Measurements from ENCODE around the gene ALOX12B. TPM values are rescaled to one million over a fixed set of nuclear protein-coding genes. Genes with fewer than 3 reads are reported as not detected.
"Not testable (repeated sequence)": the region's sequence is repeated elsewhere in the genome, so short reads cannot be mapped to it uniquely, and the experiment has no call there.

ALOX12B gene
- total and polyA plus RNA-seq, 2 donors = 0.42 to 5.0 TPM

GRCh38 chr17:8080799-8081219 lies 6.7 kb downstream of the ALOX12B start:
- H3K27me3 ChIP-seq (ENCODE audit: control insufficient read depth in 2 of 2, insufficient read depth in 1 of 2, low read length in 1 of 2) = peaks cover 6 to 85% of the 10 kb centered on the region in 2 donors
- H3K9me3 ChIP-seq (ENCODE audit: control insufficient read depth in 2 of 2, insufficient read depth in 1 of 2, low read length in 1 of 2) = peaks cover 0 to 7% of the 10 kb centered on the region in 2 donors
- 95% methylated on average over 17 of the region's 17 CpGs for whole genome bisulfite sequencing
- no peak overlapping the region for H3K27ac ChIP-seq (ENCODE audit: low read depth in 1 of 2, low read length in 1 of 2)
- H3K4me1 ChIP-seq (ENCODE audit: control insufficient read depth in 2 of 2, insufficient read depth in 2 of 2, low read length in 2 of 2) = peaks cover 2 to 14% of the 10 kb centered on the region in 2 donors
- no peaks in the 10 kb centered on the region for H3K36me3 ChIP-seq (ENCODE audit: control insufficient read depth in 2 of 2, insufficient read depth in 2 of 2, low read length in 1 of 2)
- no peak for DNase-seq (ENCODE audit: low read depth in 6 of 9, low spot score in 9 of 9)
- no peak overlapping the region for H3K4me3 ChIP-seq (ENCODE audit: low read length in 2 of 2)

- no peaks in the 10 kb centered on the region for H3K36me3 ChIP-seq (ENCODE audit: control insufficient read depth in 2 of 2, insufficient read depth in 2 of 2, low read length in 1 of 2)
- DNase-seq (ENCODE audit: low read depth in 6 of 9, low spot score in 9 of 9) = no peak
- peaks cover 11 to 87% of the 10 kb centered on the region in 2 donors for H3K27me3 ChIP-seq (ENCODE audit: control insufficient read depth in 2 of 2, insufficient read depth in 1 of 2, low read length in 1 of 2)
- H3K4me1 ChIP-seq (ENCODE audit: control insufficient read depth in 2 of 2, insufficient read depth in 2 of 2, low read length in 2 of 2) = peaks cover 2 to 14% of the 10 kb centered on the region in 2 donors
- H3K9me3 ChIP-seq (ENCODE audit: control insufficient read depth in 2 of 2, insufficient read depth in 1 of 2, low read length in 1 of 2) = peaks cover 0 to 7% of the 10 kb centered on the region in 2 donors
- 42% methylated on average over 25 of the region's 25 CpGs for WGBS
- no peak overlapping the region for H3K27ac ChIP-seq (ENCODE audit: low read depth in 1 of 2, low read length in 1 of 2)
- H3K4me3 ChIP-seq (ENCODE audit: low read length in 2 of 2) = no peak overlapping the region
Measured at GRCh38 chr17:8080208-8080798, 7.2 kb downstream of the ALOX12B start.

- H3K4me1 ChIP-seq (ENCODE audit: control insufficient read depth in 2 of 2, insufficient read depth in 2 of 2, low read length in 2 of 2) = peaks cover 2 to 14% of the 10 kb centered on the region in 2 donors
- no peaks in the 10 kb centered on the region for H3K36me3 ChIP-seq (ENCODE audit: control insufficient read depth in 2 of 2, insufficient read depth in 2 of 2, low read length in 1 of 2)
- peak; percentile 31 to 83 (median 60) for DNase-seq (ENCODE audit: low read depth in 6 of 9, low spot score in 9 of 9)
- H3K27me3 ChIP-seq (ENCODE audit: control insufficient read depth in 2 of 2, insufficient read depth in 1 of 2, low read length in 1 of 2) = peaks cover 17 to 91% of the 10 kb centered on the region in 2 donors
- WGBS = under 1% methylated on average over 87 of the region's 87 CpGs
- H3K27ac ChIP-seq (ENCODE audit: low read depth in 1 of 2, low read length in 1 of 2) = no peak overlapping the region
- peak overlapping the region; percentile 42 to 48 for H3K4me3 ChIP-seq (ENCODE audit: low read length in 2 of 2)
- peaks cover 0 to 7% of the 10 kb centered on the region in 2 donors for H3K9me3 ChIP-seq (ENCODE audit: control insufficient read depth in 2 of 2, insufficient read depth in 1 of 2, low read length in 1 of 2)
Measured at GRCh38 chr17:8079291-8080207, 8.0 kb downstream of the ALOX12B start.

DNA sequence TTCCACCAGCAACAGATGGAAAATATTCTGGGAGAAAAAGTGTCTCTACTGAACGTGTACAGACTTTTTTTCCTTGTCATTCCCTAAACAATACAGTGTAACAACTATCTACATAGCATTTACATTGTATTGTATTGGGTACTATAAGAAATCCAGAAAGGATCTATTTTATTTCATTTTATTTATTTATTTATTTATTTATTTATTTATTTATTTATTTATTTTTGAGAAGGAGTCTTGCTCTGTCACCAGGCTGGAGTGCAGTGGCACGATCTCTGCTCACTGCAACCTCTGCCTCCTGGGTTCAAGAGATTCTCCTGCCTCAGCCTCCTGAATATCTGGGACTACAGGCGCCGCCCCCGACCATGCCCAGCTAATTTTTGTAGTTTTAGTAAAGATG lies 9.6 kb downstream of the ALOX12B start:
- 77% methylated on average over 5 of the region's 5 CpGs for WGBS
- not testable (repeated sequence) for H3K4me3 ChIP-seq (ENCODE audit: low read length in 2 of 2); H3K9me3 ChIP-seq (ENCODE audit: control insufficient read depth in 2 of 2, insufficient read depth in 1 of 2, low read length in 1 of 2); DNase-seq (ENCODE audit: low read depth in 6 of 9, low spot score in 9 of 9); H3K27ac ChIP-seq (ENCODE audit: low read depth in 1 of 2, low read length in 1 of 2); H3K36me3 ChIP-seq (ENCODE audit: control insufficient read depth in 2 of 2, insufficient read depth in 2 of 2, low read length in 1 of 2)
- H3K27me3 ChIP-seq (ENCODE audit: control insufficient read depth in 2 of 2, insufficient read depth in 1 of 2, low read length in 1 of 2) = peaks cover 30 to 96% of the 10 kb centered on the region in 2 donors
- H3K4me1 ChIP-seq (ENCODE audit: control insufficient read depth in 2 of 2, insufficient read depth in 2 of 2, low read length in 2 of 2) = peaks cover 7 to 23% of the 10 kb centered on the region in 2 donors

GRCh38 chr17:8076502-8077266 lies 10.8 kb downstream of the ALOX12B start:
- H3K4me3 ChIP-seq (ENCODE audit: low read length in 2 of 2) = no peak overlapping the region
- WGBS = 87% methylated on average over 13 of the region's 13 CpGs
- DNase-seq (ENCODE audit: low read depth in 6 of 9, low spot score in 9 of 9) = no peak
- H3K27me3 ChIP-seq (ENCODE audit: control insufficient read depth in 2 of 2, insufficient read depth in 1 of 2, low read length in 1 of 2) = peaks cover 41 to 96% of the 10 kb centered on the region in 2 donors
- H3K36me3 ChIP-seq (ENCODE audit: control insufficient read depth in 2 of 2, insufficient read depth in 2 of 2, low read length in 1 of 2) = no peaks in the 10 kb centered on the region
- peaks cover 1 to 10% of the 10 kb centered on the region in 2 donors for H3K9me3 ChIP-seq (ENCODE audit: control insufficient read depth in 2 of 2, insufficient read depth in 1 of 2, low read length in 1 of 2)
- H3K4me1 ChIP-seq (ENCODE audit: control insufficient read depth in 2 of 2, insufficient read depth in 2 of 2, low read length in 2 of 2) = peaks cover 15 to 32% of the 10 kb centered on the region in 2 donors
- no peak overlapping the region for H3K27ac ChIP-seq (ENCODE audit: low read depth in 1 of 2, low read length in 1 of 2)

DNA sequence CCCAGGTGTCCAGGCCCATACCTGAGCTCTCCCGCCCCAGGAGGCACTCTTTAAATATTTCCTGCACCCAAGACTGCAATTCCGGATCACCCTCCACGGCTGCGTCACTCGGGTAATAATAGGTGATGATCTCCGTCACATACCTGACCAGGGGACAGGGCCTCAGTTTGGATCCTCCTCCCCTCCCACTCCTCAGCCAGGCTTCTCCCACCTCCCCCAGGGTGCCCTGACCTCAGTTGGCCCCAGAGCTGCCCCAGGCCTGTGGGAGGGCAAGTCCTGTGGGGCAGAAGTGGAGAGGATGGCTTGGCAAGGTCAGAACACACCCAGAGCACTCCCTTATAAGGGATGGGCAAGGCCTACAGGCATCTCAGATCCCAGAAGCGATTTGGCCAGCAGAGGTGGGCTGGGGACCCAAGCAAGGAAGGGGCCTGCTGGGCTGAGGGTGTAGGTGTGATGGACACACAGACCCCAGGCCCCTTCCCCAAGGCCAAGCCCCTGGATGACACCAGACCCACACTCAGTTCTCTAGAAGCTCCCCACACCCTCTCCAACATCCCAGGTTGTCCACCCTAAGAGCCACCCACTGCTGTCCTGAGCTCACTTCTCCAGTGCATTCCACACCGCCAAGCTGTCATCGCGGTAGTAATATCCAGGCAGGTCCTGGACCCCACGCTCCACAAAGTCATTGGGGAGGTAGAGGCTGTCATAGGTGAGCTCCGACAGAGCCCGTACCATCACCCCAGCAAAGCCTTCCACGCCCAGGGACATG lies 11.8 kb downstream of the ALOX12B start:
- Histone ChIP-seq H3K4me3 (ENCODE audit: low read length in 2 of 2) (no peak overlapping the region), H3K36me3 (ENCODE audit: control insufficient read depth in 2 of 2, insufficient read depth in 2 of 2, low read length in 1 of 2) (no peaks in the 10 kb centered on the region), H3K9me3 (ENCODE audit: control insufficient read depth in 2 of 2, insufficient read depth in 1 of 2, low read length in 1 of 2) (peaks cover 1 to 10% of the 10 kb centered on the region in 2 donors), H3K4me1 (ENCODE audit: control insufficient read depth in 2 of 2, insufficient read depth in 2 of 2, low read length in 2 of 2) (peaks cover 15 to 32% of the 10 kb centered on the region in 2 donors), H3K27me3 (ENCODE audit: control insufficient read depth in 2 of 2, insufficient read depth in 1 of 2, low read length in 1 of 2) (peaks cover 47 to 98% of the 10 kb centered on the region in 2 donors), H3K27ac (ENCODE audit: low read depth in 1 of 2, low read length in 1 of 2) (no peak overlapping the region)
- WGBS = 96% methylated on average over 14 of the region's 14 CpGs
- no peak for DNase-seq (ENCODE audit: low read depth in 6 of 9, low spot score in 9 of 9)

DNA sequence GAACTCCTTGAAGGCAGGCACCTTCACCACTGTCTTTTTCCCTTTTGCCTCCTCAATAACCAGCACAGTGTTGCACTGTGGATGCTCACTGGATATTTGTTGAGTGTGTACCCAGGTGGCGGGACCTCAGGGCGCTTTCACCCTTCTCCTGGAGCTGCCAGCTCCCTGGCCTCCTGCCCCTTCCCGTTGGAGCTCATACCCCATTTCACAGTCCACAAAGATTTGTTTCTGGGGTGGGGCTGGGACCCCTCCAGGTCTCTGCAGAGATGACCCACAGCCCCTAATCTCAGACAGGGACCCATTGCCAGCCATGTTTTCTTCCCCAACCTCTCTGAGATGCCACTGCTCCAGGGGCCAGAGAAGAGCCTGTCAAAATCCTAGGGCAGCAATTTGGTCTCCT lies 12.4 kb downstream of the ALOX12B start:
- Histone ChIP-seq H3K27ac (ENCODE audit: low read depth in 1 of 2, low read length in 1 of 2) (no peak overlapping the region), H3K27me3 (ENCODE audit: control insufficient read depth in 2 of 2, insufficient read depth in 1 of 2, low read length in 1 of 2) (peaks cover 44 to 98% of the 10 kb centered on the region in 2 donors), H3K4me3 (ENCODE audit: low read length in 2 of 2) (no peak overlapping the region), H3K36me3 (ENCODE audit: control insufficient read depth in 2 of 2, insufficient read depth in 2 of 2, low read length in 1 of 2) (no peaks in the 10 kb centered on the region), H3K4me1 (ENCODE audit: control insufficient read depth in 2 of 2, insufficient read depth in 2 of 2, low read length in 2 of 2) (peaks cover 13 to 28% of the 10 kb centered on the region in 2 donors), H3K9me3 (ENCODE audit: control insufficient read depth in 2 of 2, insufficient read depth in 1 of 2, low read length in 1 of 2) (peaks cover 1 to 4% of the 10 kb centered on the region in 2 donors)
- 96% methylated on average over 3 of the region's 3 CpGs for WGBS
- no peak for DNase-seq (ENCODE audit: low read depth in 6 of 9, low spot score in 9 of 9)

DNA sequence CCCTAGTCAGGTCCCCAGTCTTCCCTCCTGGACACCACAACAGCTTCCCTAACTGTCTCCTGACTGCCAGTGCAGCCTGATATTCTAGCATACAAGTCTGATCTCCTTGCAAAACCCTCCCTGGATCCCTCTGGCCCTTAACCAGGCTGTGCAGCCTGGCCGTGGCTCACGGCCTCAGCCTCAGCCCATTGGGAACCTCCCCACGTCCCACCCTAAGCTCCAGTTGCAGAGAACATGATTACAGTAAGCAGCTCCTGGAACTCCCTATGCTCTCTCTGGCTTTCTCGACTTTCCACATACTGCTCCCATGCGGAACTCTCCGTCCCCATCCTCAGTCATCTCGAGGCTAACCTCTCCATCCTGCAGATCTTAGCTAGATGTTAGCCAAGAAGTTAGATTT lies 13.0 kb downstream of the ALOX12B start:
- WGBS = 79% methylated on average over 7 of the region's 7 CpGs
- no peak for DNase-seq (ENCODE audit: low read depth in 6 of 9, low spot score in 9 of 9)
- peaks cover 1 to 3% of the 10 kb centered on the region in 2 donors for H3K9me3 ChIP-seq (ENCODE audit: control insufficient read depth in 2 of 2, insufficient read depth in 1 of 2, low read length in 1 of 2)
- H3K4me3 ChIP-seq (ENCODE audit: low read length in 2 of 2) = no peak overlapping the region
- peaks cover 44 to 95% of the 10 kb centered on the region in 2 donors for H3K27me3 ChIP-seq (ENCODE audit: control insufficient read depth in 2 of 2, insufficient read depth in 1 of 2, low read length in 1 of 2)
- H3K27ac ChIP-seq (ENCODE audit: low read depth in 1 of 2, low read length in 1 of 2) = no peak overlapping the region
- no peaks in the 10 kb centered on the region for H3K36me3 ChIP-seq (ENCODE audit: control insufficient read depth in 2 of 2, insufficient read depth in 2 of 2, low read length in 1 of 2)
- H3K4me1 ChIP-seq (ENCODE audit: control insufficient read depth in 2 of 2, insufficient read depth in 2 of 2, low read length in 2 of 2) = peaks cover 13 to 24% of the 10 kb centered on the region in 2 donors

Measured in thymus (tissue), 11 donors.